GM18861 (cell line): ENCODE measurements around the gene RPP21.
"Not testable (repeated sequence)": the region's sequence is repeated elsewhere in the genome, so short reads cannot be mapped to it uniquely, and the experiment has no call there.

ENCODE experiments used
- ATAC-seq: cut with Tn5 transposase; IDR thresholded peaks from one replicate; pipeline ENCODE4 v1.9.1; 2021; ENCODE audit not compliant: unreplicated experiment

The RPP21 gene

DNA sequence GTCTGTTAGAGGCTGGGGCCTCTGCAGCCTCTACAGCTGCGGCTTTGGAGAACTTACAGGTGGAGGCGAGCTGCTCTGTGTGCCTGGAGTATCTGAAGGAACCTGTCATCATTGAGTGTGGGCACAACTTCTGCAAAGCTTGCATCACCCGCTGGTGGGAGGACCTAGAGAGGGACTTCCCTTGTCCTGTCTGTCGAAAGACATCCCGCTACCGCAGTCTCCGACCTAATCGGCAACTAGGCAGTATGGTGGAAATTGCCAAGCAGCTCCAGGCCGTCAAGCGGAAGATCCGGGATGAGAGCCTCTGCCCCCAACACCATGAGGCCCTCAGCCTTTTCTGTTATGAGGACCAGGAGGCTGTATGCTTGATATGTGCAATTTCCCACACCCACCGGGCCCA, 15.6 kb upstream of the RPP21 start:
- ATAC-seq: no peak

DNA sequence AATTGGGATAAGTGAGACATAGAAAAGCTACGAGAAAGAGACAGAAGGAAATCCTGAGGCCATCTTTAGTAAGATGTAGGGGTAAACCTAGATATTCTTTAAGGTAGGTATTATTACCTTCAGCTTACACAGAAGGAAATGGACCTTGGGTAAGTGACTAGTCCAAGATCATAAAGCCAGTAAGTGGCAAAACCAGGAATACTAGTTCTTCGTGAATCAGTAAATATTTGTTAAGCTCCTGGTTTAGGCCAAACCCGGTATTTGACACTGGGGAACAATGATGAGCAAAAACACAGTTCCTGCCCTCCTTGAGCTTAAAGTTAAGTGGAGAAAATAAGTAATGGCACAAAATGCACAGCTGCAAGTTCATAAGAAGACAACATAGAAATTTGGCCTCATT, 13.0 kb upstream of the RPP21 start:
- ATAC-seq: no peak

DNA sequence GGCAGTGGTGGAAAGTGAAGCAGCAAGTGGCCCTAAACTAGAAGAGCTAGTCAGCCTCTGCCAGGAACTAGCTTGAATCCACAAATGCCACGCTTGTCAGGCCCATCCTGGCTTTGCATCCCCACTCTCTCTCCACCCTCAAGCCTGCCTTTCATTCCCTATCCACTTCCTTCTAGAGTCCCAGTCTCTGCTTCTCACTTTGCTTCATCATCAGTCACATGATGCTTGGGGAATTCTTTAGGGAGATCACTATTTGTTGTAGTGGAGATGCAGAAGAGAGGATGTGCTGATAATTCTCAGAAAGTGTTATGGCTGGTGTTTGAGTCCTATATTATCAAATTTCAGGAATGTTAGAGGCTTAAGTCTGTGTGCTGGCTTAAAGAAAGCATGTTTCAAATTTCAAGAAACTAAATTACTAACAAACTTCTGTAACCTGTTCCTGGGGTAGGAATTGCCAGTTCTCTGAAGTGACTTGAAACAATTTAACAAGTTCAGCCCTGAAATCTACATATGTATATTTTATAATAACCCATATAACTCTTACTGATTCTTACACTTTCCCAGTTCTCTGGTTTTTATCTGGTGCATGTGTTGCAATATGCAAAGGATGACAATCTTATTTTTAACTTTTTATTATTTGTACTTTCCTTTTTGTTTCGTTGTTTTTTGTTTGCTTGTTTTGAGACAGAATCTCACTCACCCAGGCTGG, 10.7 kb upstream of the RPP21 start:
- ATAC-seq: no peak

DNA sequence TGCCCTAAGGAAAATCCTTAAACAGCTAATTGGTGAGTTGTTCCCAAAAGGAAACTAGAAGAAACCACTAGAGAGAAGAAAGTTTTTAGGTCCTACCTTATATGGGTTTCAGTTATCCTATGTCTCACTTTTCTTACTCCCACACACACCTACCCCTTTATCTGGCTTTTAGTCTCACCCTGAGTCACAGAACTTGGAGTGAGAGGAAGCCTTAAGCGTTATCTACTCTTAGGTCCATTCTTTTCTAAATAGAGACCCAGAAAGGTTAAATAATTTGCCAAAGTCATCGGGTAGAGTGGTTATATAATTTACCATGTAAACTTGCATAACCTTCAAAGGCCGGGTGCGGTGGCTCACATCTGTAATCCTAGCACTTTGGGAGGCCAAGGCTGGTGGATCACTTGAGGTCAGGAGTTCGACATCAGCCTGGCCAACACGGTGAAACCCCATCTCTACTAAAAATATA, 4.3 kb upstream of the RPP21 start:
- no peak for ATAC-seq

DNA sequence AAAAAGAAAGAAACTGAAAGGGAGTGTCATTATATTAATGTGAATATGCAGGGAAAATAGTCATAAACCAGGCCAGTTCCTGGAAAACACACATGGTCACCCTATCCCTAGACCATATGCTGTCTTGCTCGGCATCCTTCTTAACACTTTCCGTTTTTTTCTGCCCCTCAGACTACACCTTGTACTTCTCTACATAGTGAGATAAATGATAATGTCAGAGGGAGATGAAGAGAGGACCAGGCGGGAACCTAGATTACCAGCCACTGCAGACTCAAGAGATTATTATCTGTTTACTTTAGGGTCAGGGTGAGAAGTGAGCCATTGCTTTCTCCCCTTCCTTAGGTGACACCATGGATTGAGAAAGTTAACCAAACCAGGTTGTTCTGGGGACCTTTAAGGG, 3.7 kb upstream of the RPP21 start:
- no peak for ATAC-seq

DNA sequence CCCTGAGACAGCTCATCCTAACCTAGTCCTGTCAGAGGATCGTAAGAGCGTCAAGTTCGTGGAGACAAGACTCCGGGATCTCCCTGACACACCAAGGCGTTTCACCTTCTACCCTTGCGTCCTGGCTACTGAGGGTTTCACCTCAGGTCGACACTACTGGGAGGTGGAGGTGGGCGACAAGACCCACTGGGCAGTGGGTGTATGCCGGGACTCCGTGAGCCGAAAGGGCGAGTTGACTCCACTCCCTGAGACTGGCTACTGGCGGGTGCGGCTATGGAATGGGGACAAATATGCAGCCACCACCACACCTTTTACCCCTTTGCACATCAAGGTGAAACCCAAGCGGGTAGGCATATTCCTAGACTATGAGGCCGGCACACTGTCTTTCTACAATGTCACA, 3.2 kb upstream of the RPP21 start:
- no peak for ATAC-seq

DNA sequence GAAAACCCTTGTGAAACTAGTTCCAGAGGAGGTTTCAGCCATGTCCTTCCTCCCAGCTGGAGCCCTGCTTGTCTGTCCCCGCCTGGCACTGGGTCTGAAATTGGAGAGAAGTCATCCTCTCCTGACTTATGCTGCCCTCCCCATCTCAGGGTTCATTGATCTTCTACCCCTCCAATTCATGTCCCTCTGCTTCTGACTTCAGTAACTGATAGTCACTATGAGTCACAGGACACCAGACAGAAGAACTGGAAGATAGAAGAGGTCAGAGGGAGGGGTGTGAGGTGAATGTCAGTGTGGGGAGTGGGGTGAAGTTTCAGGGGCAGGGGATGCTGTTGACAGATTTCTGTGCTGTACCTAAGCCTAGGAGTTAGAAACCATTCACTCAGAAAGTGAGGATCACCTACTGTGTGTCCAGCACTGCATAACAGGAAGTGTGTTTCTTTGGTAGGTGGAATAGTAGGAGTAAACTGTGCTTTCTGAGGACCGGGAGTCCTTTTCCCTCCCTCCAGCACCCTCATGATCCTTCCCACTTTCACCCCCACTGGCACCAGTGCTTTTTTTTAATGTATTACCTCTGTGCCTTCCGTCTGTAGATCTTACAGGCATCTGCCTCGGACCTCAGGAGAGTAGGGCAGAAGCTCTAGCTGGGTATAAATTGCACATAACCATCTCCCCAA, 627 bp upstream of the RPP21 start:
- no peak for ATAC-seq

DNA sequence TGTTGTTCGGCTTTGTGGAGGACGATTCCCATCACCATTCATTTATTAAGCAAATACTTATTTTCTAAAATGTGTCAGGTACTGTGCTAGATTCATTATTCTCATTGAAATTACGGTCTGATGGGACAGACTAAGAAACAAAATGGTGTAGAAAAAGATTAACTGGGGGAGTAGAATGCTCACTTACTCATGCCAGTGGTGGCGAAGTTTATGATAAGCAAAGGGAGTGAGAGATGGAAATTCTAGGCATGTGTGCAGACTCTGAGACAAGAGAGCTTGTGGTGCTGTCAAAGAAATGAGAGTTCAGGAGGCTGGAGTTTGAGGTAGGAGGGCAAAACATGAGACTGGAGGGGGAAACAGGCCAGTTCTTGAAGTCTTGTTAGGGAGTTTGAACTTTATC, 896 bp downstream of the RPP21 start:
- no peak for ATAC-seq

DNA sequence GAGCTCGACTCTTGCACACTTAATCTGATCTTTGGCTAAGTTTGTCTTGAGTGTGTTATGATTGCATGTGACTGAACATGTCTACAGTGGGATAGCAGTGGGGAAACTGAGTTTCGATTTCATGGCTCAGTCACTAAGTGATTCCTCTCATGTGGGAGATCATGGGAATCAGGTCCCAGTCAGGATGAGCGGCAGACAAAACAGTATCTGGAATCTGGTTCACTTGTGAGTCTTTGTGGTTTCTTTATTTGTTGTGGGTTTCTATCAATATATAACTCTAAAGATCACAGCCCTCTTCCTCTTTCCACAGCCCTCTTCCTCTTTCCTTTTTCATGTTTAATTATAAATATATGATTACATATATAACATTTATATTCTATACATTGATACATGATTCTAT, 4.0 kb downstream of the RPP21 start:
- ATAC-seq: no peak

DNA sequence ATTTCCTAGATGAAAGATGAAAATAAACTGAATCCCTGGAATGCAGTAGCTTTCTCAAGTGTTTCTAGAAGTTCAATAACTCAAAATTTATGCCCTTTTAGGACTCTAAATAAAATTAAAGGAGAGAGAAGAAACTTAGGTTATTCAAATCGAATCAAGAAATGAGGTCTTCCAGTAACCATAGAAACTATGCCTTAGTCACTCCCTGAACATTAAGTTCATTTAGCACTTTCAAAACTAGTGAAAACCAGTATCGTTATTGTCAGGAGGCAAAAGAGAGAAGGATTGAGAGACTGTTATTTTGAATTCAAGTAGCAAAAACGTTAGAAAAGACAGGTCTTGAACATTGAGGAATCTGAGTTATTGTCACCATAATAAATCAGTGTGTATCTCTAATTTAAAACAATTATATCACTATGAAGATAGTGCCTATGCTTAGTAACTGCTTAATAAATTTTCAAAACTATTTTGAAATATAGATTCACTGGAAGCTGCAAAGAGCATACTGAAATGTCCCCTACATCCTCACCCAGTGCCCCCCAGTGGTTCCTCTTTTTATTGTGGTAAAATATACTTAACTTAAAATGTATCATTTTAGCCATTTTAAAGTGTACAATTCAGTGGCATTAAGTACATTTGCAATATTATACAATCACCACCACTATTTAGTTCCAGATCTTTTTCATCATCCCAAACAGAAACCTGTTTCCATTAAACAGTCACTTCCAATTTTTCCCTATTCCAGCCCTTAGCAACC, 4.6 kb downstream of the RPP21 start:
- no peak for ATAC-seq

DNA sequence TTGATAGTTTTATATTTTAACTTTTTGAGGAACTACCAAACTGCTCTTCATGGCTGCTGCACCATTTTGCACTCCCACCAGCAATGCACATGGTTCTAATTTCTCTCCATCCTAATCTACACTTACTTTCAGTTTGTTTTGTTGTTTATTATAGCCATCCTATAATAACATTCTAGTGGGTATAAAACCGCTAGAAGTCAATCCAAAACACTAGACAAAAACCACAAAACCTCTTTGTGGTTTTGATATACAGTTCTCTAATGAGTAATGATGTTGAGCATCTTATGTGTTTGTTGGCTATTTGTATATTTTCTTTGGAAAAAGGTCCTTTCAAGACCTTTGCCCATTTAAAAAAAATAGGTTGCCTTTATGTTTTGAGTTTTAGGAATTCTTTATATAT, 5.6 kb downstream of the RPP21 start:
- ATAC-seq: no peak

DNA sequence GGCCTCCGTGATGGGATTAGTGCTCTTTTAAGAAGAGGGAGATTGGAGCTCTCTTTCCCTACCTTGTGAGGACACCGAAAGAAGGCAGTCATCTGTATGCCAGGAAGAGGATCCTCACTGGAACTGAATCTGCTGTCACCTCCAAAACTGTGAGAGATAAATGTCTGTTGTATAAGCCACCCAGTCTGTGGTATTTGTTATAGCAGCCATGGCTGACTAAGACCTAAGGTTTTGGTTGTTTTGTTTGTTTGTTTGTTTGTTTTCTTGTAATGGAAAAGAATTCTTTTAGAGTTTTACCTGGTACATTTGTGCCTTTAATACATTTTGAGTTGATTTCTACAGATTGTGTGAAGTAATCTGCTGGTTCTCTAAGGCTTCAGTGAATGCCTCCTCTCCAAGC, 7.6 kb downstream of the RPP21 start:
- ATAC-seq: no peak

DNA sequence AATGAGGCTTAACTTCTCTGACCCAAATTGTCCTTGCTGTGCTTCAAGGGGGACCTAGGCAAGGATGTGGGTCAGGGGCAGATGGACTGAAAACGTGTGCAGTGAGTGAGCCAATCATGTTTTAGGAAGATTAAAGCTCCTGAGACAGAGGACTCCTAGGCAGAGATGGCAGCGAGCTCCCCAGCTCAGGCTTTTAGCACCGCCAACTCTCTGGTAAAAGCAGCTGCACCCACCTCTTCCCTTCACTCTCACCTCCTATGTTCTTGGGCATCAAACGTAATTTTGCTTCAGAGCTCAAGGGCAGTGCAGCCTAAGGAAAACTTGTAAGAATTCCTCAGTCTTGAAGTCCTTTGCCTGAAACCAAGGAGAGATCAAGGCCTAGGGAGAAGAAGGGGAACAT, 10.3 kb downstream of the RPP21 start:
- ATAC-seq: no peak

DNA sequence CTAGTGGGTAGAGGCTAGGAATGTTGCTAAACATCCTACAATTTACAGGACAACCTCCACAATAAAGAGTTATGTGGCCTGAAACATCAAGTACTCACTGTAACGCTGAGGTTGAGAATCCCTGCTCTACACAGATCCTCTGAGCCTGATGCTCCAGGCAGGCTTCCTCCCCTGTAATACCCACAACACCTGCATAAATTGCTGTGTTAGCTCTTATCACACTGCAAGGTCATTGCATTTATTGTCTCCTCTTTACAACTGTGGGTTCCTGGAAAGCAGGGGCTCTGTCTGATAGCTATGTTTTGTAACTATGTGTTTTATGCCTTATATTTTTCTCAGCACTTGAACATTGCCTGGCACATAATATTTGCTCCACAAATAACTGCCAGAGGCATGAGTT, 11.6 kb downstream of the RPP21 start:
- no peak for ATAC-seq

DNA sequence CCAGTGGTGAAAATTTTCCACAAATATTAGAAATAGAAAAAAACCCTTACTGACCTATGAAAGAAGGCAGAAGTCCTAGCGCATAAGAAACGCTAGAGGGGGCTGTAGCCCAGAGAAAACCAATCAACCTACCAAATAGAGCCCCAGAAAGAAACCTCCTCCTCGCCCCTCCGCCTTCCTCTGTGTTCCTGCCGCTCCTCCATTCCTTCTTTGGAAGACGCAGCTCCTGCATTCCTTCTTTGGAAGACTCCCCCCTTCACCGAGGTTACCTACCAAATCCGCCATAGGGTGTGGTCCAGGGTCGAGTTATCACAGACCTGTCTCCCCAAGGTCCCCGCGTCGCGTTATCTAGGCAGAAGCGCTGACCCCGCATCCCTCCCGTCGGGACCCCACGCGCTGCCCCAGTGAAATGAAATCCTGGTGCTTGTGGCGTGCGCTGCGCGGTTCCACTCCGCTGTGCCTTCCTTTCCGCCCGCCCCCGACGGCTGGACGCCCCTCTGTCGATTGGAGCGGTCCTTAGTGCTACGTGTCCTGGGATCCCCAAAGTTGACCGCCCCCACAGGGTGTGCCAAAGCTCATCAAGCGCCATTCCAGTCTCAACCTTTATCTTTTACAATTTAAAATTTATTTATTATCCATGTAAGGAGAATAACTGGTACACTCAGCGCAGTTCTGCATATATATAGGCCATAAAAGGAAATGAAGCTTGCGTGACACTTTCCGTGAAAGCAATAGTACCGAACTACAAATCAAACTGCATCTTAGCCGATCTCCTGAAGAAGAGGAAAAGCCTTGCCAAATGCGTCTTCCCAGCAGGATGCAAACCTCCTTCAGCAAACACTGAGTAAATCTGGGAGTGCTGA, 13.0 kb downstream of the RPP21 start:
- ATAC-seq: no peak

DNA sequence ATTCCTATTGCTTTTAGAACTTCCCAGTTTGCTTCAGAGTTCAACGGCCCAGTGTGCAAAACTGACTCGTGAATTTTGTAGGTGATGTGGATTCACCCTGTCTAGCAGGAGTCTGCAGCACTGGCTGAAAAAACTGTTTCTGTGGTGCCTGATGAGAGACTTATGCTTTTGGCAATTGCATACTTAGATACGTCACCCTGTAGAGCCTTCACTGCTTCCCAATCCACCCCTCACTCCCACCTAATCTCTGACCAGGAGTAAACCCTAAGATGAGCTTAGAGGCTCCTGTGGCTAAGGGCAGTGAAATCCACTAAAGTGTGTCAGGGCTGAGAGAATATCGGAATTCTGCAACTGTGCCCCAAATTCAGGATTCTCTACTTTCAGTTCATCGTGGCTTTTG, 14.3 kb downstream of the RPP21 start:
- ATAC-seq: no peak

DNA sequence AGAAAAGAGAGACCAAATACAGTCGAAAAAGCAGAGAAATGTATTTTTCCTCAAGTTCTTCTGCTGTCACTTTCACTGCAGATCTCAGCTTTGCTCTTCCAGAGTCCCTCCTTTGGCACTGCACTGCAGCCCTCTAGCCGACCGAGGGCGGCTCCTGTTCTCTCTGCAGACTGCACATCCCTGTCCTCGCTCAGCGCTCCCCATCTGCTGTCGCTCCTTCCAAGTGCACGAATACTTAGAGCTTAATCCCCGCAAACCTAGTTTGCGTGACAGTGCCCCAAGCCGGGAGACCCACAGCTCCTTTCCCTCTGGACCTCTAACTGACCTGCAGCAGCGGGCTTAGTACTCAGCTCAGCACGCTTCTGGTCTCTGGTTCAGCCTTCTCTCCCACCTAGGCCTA, 15.2 kb downstream of the RPP21 start:
- no peak for ATAC-seq

DNA sequence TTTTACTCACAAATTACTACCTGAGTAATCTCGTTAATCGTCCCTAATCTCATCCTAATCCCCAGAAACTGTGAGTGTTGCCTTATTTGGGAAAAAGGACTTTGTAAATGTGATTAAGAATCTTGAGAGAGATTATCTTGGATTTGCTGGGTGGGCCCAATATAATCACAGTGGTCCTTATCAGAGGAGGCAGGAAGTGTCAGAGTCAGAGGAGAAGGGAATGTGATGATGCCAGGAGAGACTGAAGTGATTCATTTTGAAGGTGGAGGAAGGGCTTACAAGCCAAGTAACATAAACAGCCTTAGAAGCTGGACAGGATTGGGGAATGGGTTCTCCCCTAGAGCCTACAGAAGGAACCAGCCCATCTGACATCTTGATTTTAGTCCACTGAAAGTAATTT, 16.7 kb downstream of the RPP21 start:
- ATAC-seq: no peak

DNA sequence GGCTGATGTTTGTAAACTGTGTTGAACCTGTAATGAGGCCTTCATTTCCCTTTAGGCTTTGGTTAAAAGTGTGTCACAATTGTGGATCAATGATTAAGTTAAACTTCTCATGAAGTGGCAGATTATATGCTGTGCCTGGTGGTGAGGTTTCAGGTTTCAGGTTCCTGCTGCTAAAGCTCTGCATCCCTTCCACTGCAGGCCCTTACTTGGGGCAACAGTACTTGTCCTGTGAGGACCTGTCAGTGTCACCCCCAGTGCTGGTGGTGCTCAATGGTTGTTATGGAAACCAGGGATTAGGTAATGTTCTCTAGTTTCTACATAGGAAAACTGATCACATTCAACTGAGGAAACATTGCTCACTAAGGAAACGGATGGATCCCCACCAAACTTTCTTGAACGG, 18.5 kb downstream of the RPP21 start:
- ATAC-seq: no peak

DNA sequence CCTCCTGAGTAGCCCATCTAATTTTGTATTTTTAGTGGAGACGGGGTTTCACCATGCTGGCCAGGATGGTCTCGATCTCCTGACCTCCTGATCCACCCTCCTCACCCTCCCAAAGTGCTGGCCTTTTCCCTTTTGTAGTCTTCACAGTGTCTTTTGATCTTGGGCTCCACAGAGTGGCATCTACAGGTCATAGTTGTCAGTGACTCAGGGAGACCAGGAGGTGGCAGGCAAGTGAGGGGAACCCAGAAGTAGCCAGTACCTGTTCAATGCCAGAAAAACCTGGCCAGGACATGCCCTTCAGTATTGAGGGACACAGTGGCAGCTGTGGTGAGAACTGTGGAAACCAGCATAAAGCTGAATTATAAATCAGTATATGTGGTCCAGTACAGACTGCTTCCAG, 19.6 kb downstream of the RPP21 start:
- no peak for ATAC-seq

DNA sequence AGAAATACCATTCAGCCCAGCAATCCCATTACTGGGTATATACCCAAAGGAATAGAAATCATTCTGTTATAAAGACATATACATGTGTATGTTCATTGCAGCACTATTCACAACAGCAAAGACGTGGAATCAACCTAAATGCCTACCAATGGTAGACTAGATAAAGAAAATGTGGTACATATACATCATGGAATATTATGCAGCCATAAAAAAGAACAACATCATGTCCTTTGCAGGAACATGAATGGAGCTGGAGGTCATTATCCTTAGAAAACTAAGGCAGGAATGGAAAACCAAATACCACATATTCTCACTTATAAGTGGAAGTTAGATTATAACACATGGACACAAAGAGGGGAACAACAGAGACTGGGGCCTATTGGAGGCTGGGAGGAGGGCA, 24.3 kb downstream of the RPP21 start:
- not testable (repeated sequence) for ATAC-seq
